ENCODE data around the gene GTF3C1. TPM values are rescaled to one million over a fixed set of nuclear protein-coding genes. Genes with fewer than 3 reads are reported as not detected.

The GTF3C1 gene
- polyA plus RNA-seq, 1 donor: 90.1 TPM

- no peak for DNase-seq
Measured at GRCh38 chr16:27428026-27428785, 121.5 kb downstream of the GTF3C1 start.

- DNase-seq: no peak
Measured at GRCh38 chr16:27427538-27427937, 122.2 kb downstream of the GTF3C1 start.

- DNase-seq: no peak
Measured at GRCh38 chr16:27426423-27427408, 123.0 kb downstream of the GTF3C1 start.

- DNase-seq: no peak
Measured at GRCh38 chr16:27425961-27426360, 123.8 kb downstream of the GTF3C1 start.

- DNase-seq: no peak
Measured at GRCh38 chr16:27424772-27425498, 124.8 kb downstream of the GTF3C1 start.

GRCh38 chr16:27421961-27422740 lies 127.6 kb downstream of the GTF3C1 start:
- no peak for DNase-seq

GRCh38 chr16:27417047-27417671 lies 132.6 kb downstream of the GTF3C1 start:
- no peak for DNase-seq

- no peak for DNase-seq
Measured at GRCh38 chr16:27414788-27415431, 134.8 kb downstream of the GTF3C1 start.

GRCh38 chr16:27413956-27414355 lies 135.8 kb downstream of the GTF3C1 start:
- no peak for DNase-seq

- DNase-seq: no peak
Measured at GRCh38 chr16:27410761-27411160, 139.0 kb downstream of the GTF3C1 start.

Other genes with a start within 250 kb of the GTF3C1 start
- gene IL4R, start 235.9 kb downstream of the GTF3C1 start, polyA plus RNA-seq (ENCODE audit: insufficient read length): 21.9 TPM
- 0.30 TPM for gene IL21R, start 147.7 kb downstream of the GTF3C1 start, polyA plus RNA-seq (ENCODE audit: insufficient read length)
- 26.5 TPM for gene KATNIP, start 231 bp upstream of the GTF3C1 start, polyA plus RNA-seq (ENCODE audit: insufficient read length)

Data from left kidney (tissue), 2 donors.